Esophagus squamous epithelium (tissue), 5 donors: Measurements from ENCODE around the gene SPATA17. TPM values are rescaled to one million over a fixed set of nuclear protein-coding genes. Genes with fewer than 3 reads are reported as not detected.

Source experiments
- DNase-seq: peaks from one replicate; lab custom pipeline; 2025; lab: John Stamatoyannopoulos, UW
- H3K27ac ChIP-seq, 4 donors: fragments of 200-600 bp; sonication (generic); one replicate each; pipeline ENCODE4 v1.5.1; 2016 to 2019; ENCODE audit warnings: mild to moderate bottlenecking in 1 of 4
- H3K27me3 ChIP-seq, 4 donors: fragments of 200-600 bp; sonication (generic); 1 replicate in 3 of 4; 2 replicates in 1 of 4; pipeline versions ENCODE4 v1.5.1 to v1.6.0; 2017 to 2021; ENCODE audit warnings: antibody characterized with exemption in 1 of 4
- H3K36me3 ChIP-seq, 3 donors: fragments of 200-600 bp; sonication (generic); one replicate each; pipeline ENCODE4 v1.5.1; 2016 to 2019
- H3K4me1 ChIP-seq, 3 donors: fragments of 200-600 bp; sonication (generic); one replicate each; pipeline ENCODE4 v1.5.1; 2017 to 2019
- H3K4me3 ChIP-seq, 4 donors: fragments of 200-600 bp; sonication (generic); 1 replicate in 3 of 4; 2 replicates in 1 of 4; pipeline ENCODE4 v1.5.1; 2016 to 2019; ENCODE audit warnings: mild to moderate bottlenecking in 2 of 4, moderate library complexity in 1 of 4
- H3K9me3 ChIP-seq, 3 donors: fragments of 200-600 bp; sonication (generic); one replicate each; pipeline ENCODE4 v1.5.1; 2016 to 2019
- POLR2A ChIP-seq, 4 donors: fragments of 450-650 bp; IDR thresholded peaks; one replicate each; pipeline ENCODE4 v1.6.1; 2017; ENCODE audit warnings: antibody characterized with exemption in 4 of 4, mild to moderate bottlenecking in 4 of 4, moderate library complexity in 3 of 4
- WGBS, 2 donors: methylation state at CpG; one replicate each; pipeline ENCODE4 v1.1.5; 2018; 5-methylcytosine and 5-hydroxymethylcytosine counted together
- intact Hi-C: fragments of 100-400 bp; cut with DNase I; formaldehyde crosslinking; loops from one replicate; pipeline ENCODE4 v1.15.0; 2022
- total RNA-seq, 4 donors: library from RNA; depleted of rRNA; stranded (reverse); fragments of >200 nt; gene quantifications; one replicate each; pipeline ENCODE4 v1.1.0, GENCODE V29; 2016
- TF ChIP-seq, protein P1 (sequence below), 6 experiments: fragments of 450-650 bp in 4 of 6; fragments of 200-600 bp in 2 of 6; sonication (generic) in 2 of 6; IDR thresholded peaks; one replicate each; pipeline ENCODE4 v1.5.1; 2016 to 2019; ENCODE audit warnings: antibody characterized with exemption in 6 of 6, mild to moderate bottlenecking in 4 of 6, moderate library complexity in 4 of 6
- donor health status: DM: yes; HTN: yes; CAD: no.

The SPATA17 gene
- total RNA-seq, 4 donors from 2014 or later = 0.11 to 0.19 (median 0.13) TPM; not detected in 1

DNA sequence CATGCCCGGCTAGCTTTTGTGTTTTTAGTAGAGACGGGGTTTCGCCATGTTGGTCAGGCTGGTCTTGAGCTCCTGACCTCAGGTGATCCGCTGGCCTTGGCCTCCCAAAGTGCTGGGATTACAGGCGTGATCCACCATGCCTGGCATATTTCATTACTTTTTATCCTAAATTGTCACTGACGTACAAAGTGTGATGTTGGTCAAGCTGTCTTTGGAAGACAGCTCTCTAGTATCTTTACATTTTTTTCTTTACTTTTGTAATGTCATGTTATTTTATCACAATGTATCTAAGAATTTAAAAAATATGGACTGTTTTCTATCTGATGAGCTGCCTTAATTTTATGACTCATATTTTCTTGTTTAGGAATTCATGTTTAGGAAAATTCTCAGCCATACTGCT is 72.2 kb downstream of the SPATA17 start:
- Histone ChIP-seq H3K9me3 (no peaks in the 10 kb centered on the region), H3K4me3 (no peak overlapping the region), H3K36me3 (no peaks in the 10 kb centered on the region), H3K27ac (no peak overlapping the region), H3K27me3 (no peaks in the 10 kb centered on the region), H3K4me1 (no peaks in the 10 kb centered on the region)
- TF ChIP-seq, protein P1, sequence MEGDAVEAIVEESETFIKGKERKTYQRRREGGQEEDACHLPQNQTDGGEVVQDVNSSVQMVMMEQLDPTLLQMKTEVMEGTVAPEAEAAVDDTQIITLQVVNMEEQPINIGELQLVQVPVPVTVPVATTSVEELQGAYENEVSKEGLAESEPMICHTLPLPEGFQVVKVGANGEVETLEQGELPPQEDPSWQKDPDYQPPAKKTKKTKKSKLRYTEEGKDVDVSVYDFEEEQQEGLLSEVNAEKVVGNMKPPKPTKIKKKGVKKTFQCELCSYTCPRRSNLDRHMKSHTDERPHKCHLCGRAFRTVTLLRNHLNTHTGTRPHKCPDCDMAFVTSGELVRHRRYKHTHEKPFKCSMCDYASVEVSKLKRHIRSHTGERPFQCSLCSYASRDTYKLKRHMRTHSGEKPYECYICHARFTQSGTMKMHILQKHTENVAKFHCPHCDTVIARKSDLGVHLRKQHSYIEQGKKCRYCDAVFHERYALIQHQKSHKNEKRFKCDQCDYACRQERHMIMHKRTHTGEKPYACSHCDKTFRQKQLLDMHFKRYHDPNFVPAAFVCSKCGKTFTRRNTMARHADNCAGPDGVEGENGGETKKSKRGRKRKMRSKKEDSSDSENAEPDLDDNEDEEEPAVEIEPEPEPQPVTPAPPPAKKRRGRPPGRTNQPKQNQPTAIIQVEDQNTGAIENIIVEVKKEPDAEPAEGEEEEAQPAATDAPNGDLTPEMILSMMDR (IDR thresholded peaks at IDR 0.05) = no peak
- no peak for TF ChIP-seq POLR2A (IDR thresholded peaks at IDR 0.05)
- DNase-seq = no peak
- intact Hi-C loops = no loop called here
- WGBS, 2 donors = 90 to 91% methylated on average over 6 of the region's 6 CpGs

DNA sequence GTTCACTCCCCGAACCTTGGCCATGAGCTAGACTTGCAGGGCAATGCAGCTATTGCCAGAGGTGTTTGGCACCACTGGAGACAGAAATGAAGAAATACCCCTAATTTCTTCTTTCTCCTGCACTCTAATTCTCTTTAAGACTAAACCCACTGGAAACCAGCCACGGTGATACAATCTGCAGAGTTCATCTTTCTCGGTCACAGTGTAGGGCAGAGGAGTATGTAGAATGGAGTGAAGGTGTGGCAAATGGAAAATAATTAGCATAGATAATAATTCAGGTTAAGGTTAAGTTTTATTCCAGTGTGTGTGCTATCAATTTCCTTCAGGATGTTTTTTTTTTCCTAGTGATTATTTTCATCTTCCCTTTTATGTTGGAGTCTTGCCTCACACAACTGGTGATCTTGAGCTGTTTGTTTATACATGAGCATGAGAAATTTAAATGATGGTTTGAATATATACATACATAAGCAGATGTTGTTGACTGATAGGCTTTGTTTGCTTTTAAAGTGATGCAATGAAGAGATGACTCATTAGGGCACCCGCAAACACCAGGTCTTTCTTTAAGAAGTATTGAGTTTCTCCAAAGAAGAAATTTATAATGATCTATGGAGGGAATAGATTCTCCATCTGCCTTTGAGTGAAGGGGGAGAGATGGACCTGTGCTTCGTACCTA is 81.9 kb downstream of the SPATA17 start:
- Histone ChIP-seq H3K27ac (no peak overlapping the region), H3K9me3 (no peaks in the 10 kb centered on the region), H3K4me1 (no peaks in the 10 kb centered on the region), H3K36me3 (no peaks in the 10 kb centered on the region), H3K27me3 (no peaks in the 10 kb centered on the region), H3K4me3 (no peak overlapping the region)
- intact Hi-C loops = no loop called here
- no peak for TF ChIP-seq POLR2A (IDR thresholded peaks at IDR 0.05)
- TF ChIP-seq, protein P1 (IDR thresholded peaks at IDR 0.05) = no peak
- DNase-seq = no peak
- 46 to 54% methylated on average over 5 of the region's 5 CpGs for WGBS, 2 donors

DNA sequence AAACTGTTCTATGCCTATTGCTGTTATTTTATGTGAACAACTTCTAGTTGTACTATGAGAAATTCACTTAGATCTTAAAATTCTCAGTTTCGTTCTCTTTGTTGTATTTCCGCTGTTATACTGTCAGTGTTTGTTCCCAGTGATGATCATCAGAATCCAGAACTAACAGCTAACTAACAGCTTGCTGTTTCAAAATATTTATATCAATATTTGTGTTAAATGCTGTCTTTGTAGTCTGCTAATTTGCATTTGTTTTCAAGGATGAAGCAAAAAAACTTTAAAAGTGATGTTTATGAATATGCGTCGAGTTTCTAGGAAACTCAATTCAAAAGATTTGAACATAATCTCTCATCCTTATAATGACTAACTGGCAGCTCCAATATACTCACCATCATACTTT is 84.5 kb downstream of the SPATA17 start:
- H3K4me1 ChIP-seq = no peaks in the 10 kb centered on the region
- H3K4me3 ChIP-seq = no peak overlapping the region
- TF ChIP-seq POLR2A (IDR thresholded peaks at IDR 0.05) = no peak
- TF ChIP-seq, protein P1 (IDR thresholded peaks at IDR 0.05) = no peak
- no peaks in the 10 kb centered on the region for H3K36me3 ChIP-seq
- no peak overlapping the region for H3K27ac ChIP-seq
- H3K9me3 ChIP-seq = no peaks in the 10 kb centered on the region
- WGBS, 2 donors = 78 to 84% methylated on average over 4 of the region's 4 CpGs
- intact Hi-C loops = no loop called here
- no peaks in the 10 kb centered on the region for H3K27me3 ChIP-seq
- DNase-seq = no peak

DNA sequence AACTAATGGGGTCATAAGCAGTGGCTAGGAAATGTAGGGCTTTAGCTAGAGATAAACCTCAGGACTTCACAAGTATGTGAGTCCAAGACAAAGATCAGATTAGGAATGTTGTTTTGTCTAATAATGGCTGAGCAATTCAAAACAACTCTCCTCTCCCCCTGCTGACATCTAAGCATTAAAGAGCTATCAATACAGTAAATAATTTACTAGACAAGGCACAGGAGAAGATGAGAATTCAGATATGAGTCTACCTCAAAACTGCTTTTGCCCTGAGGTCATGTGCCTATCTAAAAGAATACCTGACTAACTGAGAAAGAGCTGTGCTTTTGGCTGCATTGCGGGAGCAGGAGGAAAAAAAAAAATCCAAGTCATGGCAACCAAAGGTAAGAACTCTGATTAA is 86.8 kb downstream of the SPATA17 start:
- H3K9me3 ChIP-seq = no peaks in the 10 kb centered on the region
- intact Hi-C loops = no loop called here

DNA sequence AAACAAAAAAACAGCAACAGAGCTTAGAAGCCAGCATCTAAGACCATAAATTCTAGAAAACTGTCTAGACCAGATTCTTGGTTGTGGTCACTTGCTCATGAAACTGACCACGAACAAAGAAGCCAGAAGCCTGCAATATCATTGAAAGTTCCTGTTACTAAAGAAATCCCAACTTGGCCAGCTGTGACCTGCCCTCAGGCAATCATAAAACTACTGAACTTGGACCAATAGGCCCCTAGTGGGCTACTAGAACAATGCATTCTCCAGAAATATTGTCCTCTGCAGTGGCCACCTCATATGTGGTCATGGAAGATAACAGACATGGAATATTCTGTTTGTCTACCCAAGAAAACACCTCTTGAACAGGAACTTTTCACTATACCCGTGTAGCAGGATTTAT is 87.7 kb downstream of the SPATA17 start:
- no peaks in the 10 kb centered on the region for H3K9me3 ChIP-seq
- no peak overlapping the region for H3K27ac ChIP-seq
- H3K4me1 ChIP-seq = no peaks in the 10 kb centered on the region
- DNase-seq = no peak
- no peaks in the 10 kb centered on the region for H3K27me3 ChIP-seq
- WGBS, 2 donors = 65 to 81% methylated on average over 2 of the region's 2 CpGs
- intact Hi-C loops = no loop called here
- no peak overlapping the region for H3K4me3 ChIP-seq
- H3K36me3 ChIP-seq = no peaks in the 10 kb centered on the region
- TF ChIP-seq POLR2A (IDR thresholded peaks at IDR 0.05) = no peak
- TF ChIP-seq, protein P1 (IDR thresholded peaks at IDR 0.05) = no peak

More for the DNA sequence above, 86.8 kb downstream of the SPATA17 start:
- Histone ChIP-seq H3K27me3 (no peaks in the 10 kb centered on the region), H3K27ac (no peak overlapping the region), H3K36me3 (no peaks in the 10 kb centered on the region), H3K4me3 (no peak overlapping the region), H3K4me1 (no peaks in the 10 kb centered on the region)
- DNase-seq = no peak
- TF ChIP-seq, protein P1 (IDR thresholded peaks at IDR 0.05) = no peak
- TF ChIP-seq POLR2A (IDR thresholded peaks at IDR 0.05) = no peak
- WGBS, 2 donors = 22 to 57% methylated on average over 1 of the region's 1 CpG
